Panc1 (cell line): Measurements from ENCODE around the gene FAM162A. TPM values are rescaled to one million over a fixed set of nuclear protein-coding genes. Genes with fewer than 3 reads are reported as not detected.

Experiments used
- ATAC-seq: fragments of 200-7000 bp; cut with Tn5 transposase; 2 replicates; pipeline ENCODE4 v1.9.1; 2020; ENCODE audit warnings: mild to moderate bottlenecking, moderate library complexity
- BruUV-seq: library from RNA; stranded (reverse); fragments of 400-500 nt; replicated peaks from 2 replicates; lab custom pipeline; 2021; lab: Mats Ljungman, UMichigan
- CTCF ChIA-PET: fragments of 300-600 bp; sonication (Branson Sonifier 250); formaldehyde crosslinking; loops from one replicate; lab custom pipeline; 2022; ENCODE audit warnings: antibody characterized with exemption; lab: Charles Lee
- POLR2A ChIA-PET: fragments of 300-600 bp; sonication (Branson Sonifier 250); formaldehyde crosslinking; loops from one replicate; lab custom pipeline; 2022; ENCODE audit warnings: antibody characterized with exemption; lab: Charles Lee
- DNase-seq: peaks from one replicate; pipeline ENCODE4 v3.0.0-alpha.2; 2010; ENCODE audit warnings: low read depth, low spot score
- H3K27ac ChIP-seq: 2 replicates; pipeline ENCODE4 v1.5.1; 2011; ENCODE audit warnings: mild to moderate bottlenecking, low read length, inconsistent platforms
- H3K27me3 ChIP-seq: fragments of 200-500 bp; sonication (Bioruptor generic); 2 replicates; pipeline ENCODE4 v1.6.0; 2014; ENCODE audit warnings: low read length, inconsistent platforms; ENCODE audit not compliant: control insufficient read depth, insufficient read depth
- H3K36me3 ChIP-seq: fragments of 200-500 bp; sonication (Bioruptor generic); 2 replicates; pipeline ENCODE4 v1.5.1; 2014; ENCODE audit warnings: inconsistent platforms, mild to moderate bottlenecking, low read length, moderate library complexity; ENCODE audit not compliant: control insufficient read depth, insufficient read depth
- H3K4me1 ChIP-seq: 2 replicates; pipeline ENCODE4 v1.5.1; 2011; ENCODE audit warnings: inconsistent platforms, mild to moderate bottlenecking, low read length, moderate library complexity; ENCODE audit not compliant: control insufficient read depth, insufficient read depth
- H3K4me3 ChIP-seq, 2 experiments: 2 replicates each; pipeline ENCODE4 v1.5.1; 2011 to 2012; ENCODE audit warnings: low read depth in 2 of 2, low read length in 2 of 2, mild to moderate bottlenecking in 2 of 2, inconsistent platforms in 1 of 2, moderate library complexity in 1 of 2
- H3K9me3 ChIP-seq: fragments of 200-500 bp; sonication (Bioruptor generic); 2 replicates; pipeline ENCODE4 v1.5.1; 2014; ENCODE audit warnings: low read depth, mild to moderate bottlenecking, inconsistent platforms, low read length, moderate library complexity; ENCODE audit not compliant: control insufficient read depth, insufficient read depth
- POLR2AphosphoS5 ChIP-seq: IDR thresholded peaks from 2 replicates; pipeline ENCODE4 v1.6.1; 2012; ENCODE audit warnings: mild to moderate bottlenecking, low read depth, low read length, moderate library complexity
- REST ChIP-seq, 2 experiments: IDR thresholded peaks; 2 replicates each; pipeline ENCODE4 v1.6.1; 2011 to 2012; ENCODE audit warnings: low read depth in 2 of 2, control low read depth in 1 of 2, low read length in 1 of 2, mild to moderate bottlenecking in 1 of 2, moderate library complexity in 1 of 2; ENCODE audit not compliant: insufficient read depth in 1 of 2
- SIN3A ChIP-seq: IDR thresholded peaks from 2 replicates; pipeline ENCODE4 v1.6.1; 2012; ENCODE audit warnings: low read depth, mild to moderate bottlenecking, low read length, moderate library complexity, borderline replicate concordance; ENCODE audit not compliant: insufficient read depth
- TCF7L2 ChIP-seq: IDR thresholded peaks from 2 replicates; pipeline ENCODE4 v1.6.1; 2011; ENCODE audit warnings: mild to moderate bottlenecking, low read depth, low read length, inconsistent platforms
- in situ Hi-C: cut with HindIII; loops from 2 replicates; pipeline ENCODE4 v1.10.0; 2016; ENCODE audit warnings: low sequenced_read_pairs, low pct_unique_long_range_greater_than_20kb
- intact Hi-C: fragments of 100-400 bp; cut with micrococcal nuclease; formaldehyde crosslinking; loops from one replicate; pipeline ENCODE4 v1.10.0; 2022; ENCODE audit not compliant: unreplicated experiment
- total RNA-seq: library from RNA; stranded (reverse); gene quantifications from one replicate; pipeline ENCODE4 v1.2.1, GENCODE V29; 2021; ENCODE audit not compliant: unreplicated experiment
- TF ChIP-seq, protein P1 (sequence below): fragments of 450-650 bp; IDR thresholded peaks from 2 replicates; pipeline ENCODE4 v1.5.1; 2017; ENCODE audit warnings: mild to moderate bottlenecking

FAM162A gene
- total RNA-seq, 1 experiment from 2014 or later: 59.6 TPM

DNA sequence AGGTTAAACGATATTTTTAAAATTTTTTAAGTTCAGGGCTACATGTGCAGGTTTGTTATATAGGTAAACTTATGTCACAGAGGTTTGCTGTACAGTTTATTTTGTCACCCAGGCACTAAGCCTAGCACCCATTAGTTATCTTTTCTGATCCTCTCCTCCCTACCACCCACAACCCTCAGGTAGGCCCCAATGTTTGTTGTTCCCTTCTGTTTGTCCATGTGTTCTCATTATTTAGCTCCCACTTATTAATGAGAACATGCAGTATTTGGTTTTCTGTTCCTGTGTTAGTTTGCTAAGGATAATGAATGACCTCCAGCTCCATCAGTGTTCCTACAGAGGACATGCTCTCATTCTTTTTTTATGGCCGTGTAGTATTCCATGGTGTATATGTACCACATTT is 14.9 kb downstream of the FAM162A start:
- intact Hi-C loops: no loop called here
- ChIA-PET CTCF (no interaction called here), POLR2A (no interaction called here)
- in situ Hi-C loops: no loop called here
- no TSS peak for BruUV-seq
- H3K4me1 ChIP-seq: no peaks in the 10 kb centered on the region
- no peaks in the 10 kb centered on the region for H3K27me3 ChIP-seq
- H3K9me3 ChIP-seq: no peaks in the 10 kb centered on the region
- no peaks in the 10 kb centered on the region for H3K36me3 ChIP-seq
- DNase-seq (no peak), ATAC-seq (no peak)
- no peak overlapping the region for H3K4me3 ChIP-seq
- no peak overlapping the region for H3K27ac ChIP-seq
- TF ChIP-seq SIN3A: no peak
- TF ChIP-seq, protein P1, sequence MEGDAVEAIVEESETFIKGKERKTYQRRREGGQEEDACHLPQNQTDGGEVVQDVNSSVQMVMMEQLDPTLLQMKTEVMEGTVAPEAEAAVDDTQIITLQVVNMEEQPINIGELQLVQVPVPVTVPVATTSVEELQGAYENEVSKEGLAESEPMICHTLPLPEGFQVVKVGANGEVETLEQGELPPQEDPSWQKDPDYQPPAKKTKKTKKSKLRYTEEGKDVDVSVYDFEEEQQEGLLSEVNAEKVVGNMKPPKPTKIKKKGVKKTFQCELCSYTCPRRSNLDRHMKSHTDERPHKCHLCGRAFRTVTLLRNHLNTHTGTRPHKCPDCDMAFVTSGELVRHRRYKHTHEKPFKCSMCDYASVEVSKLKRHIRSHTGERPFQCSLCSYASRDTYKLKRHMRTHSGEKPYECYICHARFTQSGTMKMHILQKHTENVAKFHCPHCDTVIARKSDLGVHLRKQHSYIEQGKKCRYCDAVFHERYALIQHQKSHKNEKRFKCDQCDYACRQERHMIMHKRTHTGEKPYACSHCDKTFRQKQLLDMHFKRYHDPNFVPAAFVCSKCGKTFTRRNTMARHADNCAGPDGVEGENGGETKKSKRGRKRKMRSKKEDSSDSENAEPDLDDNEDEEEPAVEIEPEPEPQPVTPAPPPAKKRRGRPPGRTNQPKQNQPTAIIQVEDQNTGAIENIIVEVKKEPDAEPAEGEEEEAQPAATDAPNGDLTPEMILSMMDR: no peak
- TF ChIP-seq TCF7L2: no peak
- TF ChIP-seq POLR2AphosphoS5: no peak
- TF ChIP-seq REST (IDR thresholded peaks at IDR 0.05; ENCODE audit: insufficient read depth in 1 of 2, low read depth in 2 of 2, low read length in 1 of 2): no peak

GRCh38 chr3:122403489-122403888 is 19.5 kb downstream of the FAM162A start:
- CTCF ChIA-PET: no interaction called here
- ATAC-seq (no peak), DNase-seq (no peak)
- Histone ChIP-seq H3K27ac (no peak overlapping the region), H3K36me3 (peaks cover 10% of the 10 kb centered on the region; the same call in 1 of the 2 replicates), H3K9me3 (no peaks in the 10 kb centered on the region), H3K27me3 (no peaks in the 10 kb centered on the region), H3K4me3 (no peak overlapping the region), H3K4me1 (no peaks in the 10 kb centered on the region)
- in situ Hi-C loops: no loop called here
- intact Hi-C loops: no loop called here
- TF ChIP-seq SIN3A: no peak
- TF ChIP-seq POLR2AphosphoS5: no peak
- no peak for TF ChIP-seq REST (IDR thresholded peaks at IDR 0.05; ENCODE audit: insufficient read depth in 1 of 2, low read depth in 2 of 2, low read length in 1 of 2)
- no peak for TF ChIP-seq TCF7L2
- TF ChIP-seq, protein P1: no peak
- no TSS peak for BruUV-seq
- POLR2A ChIA-PET: interaction anchor here (0.6 kb wide), 1 partner anchor 53 kb away, joined by 5 read pairs; no protein-coding TSS in a partner anchor
